Activated B cell treated with CpG ODN at 0.5 μM for 24 hours (primary cell): Measurements from ENCODE around the gene CASZ1. TPM values are rescaled to one million over a fixed set of nuclear protein-coding genes. Genes with fewer than 3 reads are reported as not detected.

ENCODE experiments used
- ATAC-seq: fragments of 200-7000 bp; cut with Tn5 transposase; one replicate; pipeline ENCODE4 v1.10.0; 2021; ENCODE audit warnings: low read depth, mild to moderate bottlenecking, moderate library complexity
- CTCF ChIA-PET: fragments of 350-600 bp; sonication (Branson Sonifier 250); formaldehyde crosslinking; loops from one replicate; lab custom pipeline; 2021; ENCODE audit warnings: antibody characterized with exemption; lab: Charles Lee
- POLR2A ChIA-PET: fragments of 350-600 bp; sonication (Branson Sonifier 250); formaldehyde crosslinking; loops from one replicate; lab custom pipeline; 2021; ENCODE audit warnings: antibody characterized with exemption; lab: Charles Lee
- DNase-seq: peaks from one replicate; pipeline ENCODE4 v3.0.0; 2022
- H3K27ac Mint-ChIP-seq: one replicate; pipeline ENCODE4 v1.8.0; 2020; ENCODE audit warnings: mixed read lengths
- H3K27me3 Mint-ChIP-seq: one replicate; pipeline ENCODE4 v1.8.0; 2021; ENCODE audit warnings: mixed read lengths
- H3K36me3 Mint-ChIP-seq: one replicate; pipeline ENCODE4 v1.8.0; 2021; ENCODE audit warnings: low read depth, mixed read lengths
- H3K4me1 Mint-ChIP-seq: one replicate; pipeline ENCODE4 v1.8.0; 2021; ENCODE audit warnings: mixed read lengths
- H3K4me3 Mint-ChIP-seq: one replicate; pipeline ENCODE4 v1.8.0; 2020; ENCODE audit warnings: mild to moderate bottlenecking, mixed read lengths
- H3K9me3 Mint-ChIP-seq: one replicate; pipeline ENCODE4 v1.8.0; 2020; ENCODE audit warnings: mixed read lengths
- intact Hi-C: fragments of 100-400 bp; cut with micrococcal nuclease; formaldehyde crosslinking; loops from one replicate; pipeline ENCODE4 v1.15.1; 2024
- total RNA-seq: library from RNA; stranded (reverse); gene quantifications from 2 replicates; pipeline ENCODE4 v1.2.3, GENCODE V29; 2022
- TF ChIP-seq, protein P1 (sequence below): fragments of 200-600 bp; IDR thresholded peaks from one replicate; pipeline ENCODE4 v1.8.0; 2022; ENCODE audit warnings: antibody characterized with exemption, mild to moderate bottlenecking

Gene CASZ1
- total RNA-seq, 1 donor from 2014 or later = 35.6 TPM

DNA sequence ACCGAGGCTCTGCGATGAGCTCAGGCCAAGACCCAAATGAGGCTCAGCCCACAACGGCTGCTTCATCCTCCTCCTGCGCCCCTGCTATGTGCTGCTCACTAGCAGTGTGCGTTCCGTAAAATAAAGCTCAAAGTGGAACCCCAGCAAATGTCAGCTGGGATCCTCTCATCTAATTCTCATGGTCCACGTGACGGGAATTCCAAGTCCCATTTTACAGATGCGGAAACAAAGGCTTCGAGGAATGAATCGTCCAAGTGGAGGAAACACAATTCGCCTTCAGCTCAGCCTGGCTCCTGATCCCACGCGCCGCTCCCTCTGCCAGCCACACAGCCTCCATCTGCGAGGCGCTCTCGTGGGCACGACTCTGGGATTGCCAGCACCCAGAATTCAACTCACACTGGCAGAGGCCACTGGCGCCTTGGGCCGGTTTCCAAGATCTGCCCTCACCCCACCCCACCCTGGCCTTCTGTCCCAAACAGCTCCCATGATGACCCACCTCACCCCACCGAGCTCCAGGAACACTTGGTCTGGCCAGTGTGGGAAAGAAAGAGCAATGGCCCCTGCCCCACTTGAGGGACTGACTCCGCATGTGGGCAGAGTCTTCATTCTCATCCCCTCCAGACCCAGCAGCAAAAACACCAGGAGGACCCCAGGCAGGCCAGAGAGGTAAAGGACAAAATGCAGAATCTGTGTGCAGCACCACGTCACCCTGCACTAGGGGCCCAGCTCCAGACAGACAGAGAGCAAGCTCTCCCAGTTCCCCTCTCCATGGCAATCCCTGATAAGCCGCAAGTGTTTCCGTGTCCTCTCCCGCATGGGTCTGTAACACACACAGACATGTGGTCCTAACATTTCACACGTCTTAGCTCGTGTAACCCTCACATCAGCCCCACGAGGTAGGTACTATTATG, 10.5 kb downstream of the CASZ1 start:
- DNase-seq (no peak), ATAC-seq (no peak)
- no peaks in the 10 kb centered on the region for H3K9me3 Mint-ChIP-seq
- no peak overlapping the region for H3K4me3 Mint-ChIP-seq
- no peak overlapping the region for H3K27ac Mint-ChIP-seq
- no peaks in the 10 kb centered on the region for H3K36me3 Mint-ChIP-seq
- CTCF ChIA-PET = no interaction called here
- no peaks in the 10 kb centered on the region for H3K4me1 Mint-ChIP-seq
- intact Hi-C loops = no loop called here
- H3K27me3 Mint-ChIP-seq = peaks cover 22% of the 10 kb centered on the region
- POLR2A ChIA-PET = no interaction called here
- TF ChIP-seq, protein P1, sequence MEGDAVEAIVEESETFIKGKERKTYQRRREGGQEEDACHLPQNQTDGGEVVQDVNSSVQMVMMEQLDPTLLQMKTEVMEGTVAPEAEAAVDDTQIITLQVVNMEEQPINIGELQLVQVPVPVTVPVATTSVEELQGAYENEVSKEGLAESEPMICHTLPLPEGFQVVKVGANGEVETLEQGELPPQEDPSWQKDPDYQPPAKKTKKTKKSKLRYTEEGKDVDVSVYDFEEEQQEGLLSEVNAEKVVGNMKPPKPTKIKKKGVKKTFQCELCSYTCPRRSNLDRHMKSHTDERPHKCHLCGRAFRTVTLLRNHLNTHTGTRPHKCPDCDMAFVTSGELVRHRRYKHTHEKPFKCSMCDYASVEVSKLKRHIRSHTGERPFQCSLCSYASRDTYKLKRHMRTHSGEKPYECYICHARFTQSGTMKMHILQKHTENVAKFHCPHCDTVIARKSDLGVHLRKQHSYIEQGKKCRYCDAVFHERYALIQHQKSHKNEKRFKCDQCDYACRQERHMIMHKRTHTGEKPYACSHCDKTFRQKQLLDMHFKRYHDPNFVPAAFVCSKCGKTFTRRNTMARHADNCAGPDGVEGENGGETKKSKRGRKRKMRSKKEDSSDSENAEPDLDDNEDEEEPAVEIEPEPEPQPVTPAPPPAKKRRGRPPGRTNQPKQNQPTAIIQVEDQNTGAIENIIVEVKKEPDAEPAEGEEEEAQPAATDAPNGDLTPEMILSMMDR = no peak

DNA sequence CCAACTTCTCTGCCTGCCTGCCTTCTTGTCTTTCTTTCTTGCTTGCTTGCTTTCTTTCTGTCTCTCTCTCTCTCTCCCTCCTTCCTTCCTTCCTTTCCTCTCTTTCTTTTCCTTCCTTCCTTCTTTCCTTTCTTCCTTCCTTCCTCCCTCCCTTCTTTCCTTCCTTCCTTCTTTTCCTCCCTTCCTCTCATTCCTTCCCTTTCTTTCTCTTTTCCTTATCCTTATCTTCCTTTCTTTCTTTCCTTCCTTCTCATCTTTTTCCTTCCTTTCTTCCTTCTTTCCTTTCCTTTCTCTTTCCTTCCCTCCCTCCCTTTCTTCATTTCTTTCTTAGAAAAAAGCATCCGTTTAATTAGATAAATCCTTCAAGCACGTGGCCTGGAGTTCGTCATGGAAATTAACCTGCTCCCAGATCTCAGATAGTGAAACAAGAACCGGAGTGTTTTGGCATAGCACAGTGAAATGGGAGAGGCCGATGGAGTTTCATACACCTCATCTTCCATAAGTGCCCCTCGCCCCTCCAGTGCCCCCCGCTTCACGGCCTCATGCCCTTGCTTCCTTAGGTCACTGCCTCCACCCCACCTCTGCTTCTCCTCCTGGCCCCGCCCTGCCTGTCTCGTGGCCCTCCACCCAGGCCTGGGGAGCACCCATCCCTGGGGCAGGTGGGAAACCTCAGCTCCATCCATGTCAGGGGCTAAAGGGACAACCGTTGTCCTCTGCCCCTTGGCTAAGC, 11.3 kb downstream of the CASZ1 start:
- no peaks in the 10 kb centered on the region for H3K9me3 Mint-ChIP-seq
- ATAC-seq (no peak), DNase-seq (no peak)
- H3K4me1 Mint-ChIP-seq = no peaks in the 10 kb centered on the region
- CTCF ChIA-PET = no interaction called here
- TF ChIP-seq, protein P1 = no peak
- H3K4me3 Mint-ChIP-seq = no peak overlapping the region
- no peak overlapping the region for H3K27ac Mint-ChIP-seq
- intact Hi-C loops = no loop called here
- POLR2A ChIA-PET = no interaction called here
- H3K27me3 Mint-ChIP-seq = peaks cover 22% of the 10 kb centered on the region
- H3K36me3 Mint-ChIP-seq = no peaks in the 10 kb centered on the region

GRCh38 chr1:10782491-10783244, 13.8 kb downstream of the CASZ1 start:
- intact Hi-C loops = no loop called here
- POLR2A ChIA-PET = no interaction called here
- Mint-ChIP-seq H3K9me3 (no peaks in the 10 kb centered on the region), H3K4me3 (no peak overlapping the region), H3K4me1 (no peaks in the 10 kb centered on the region), H3K27ac (no peak overlapping the region), H3K36me3 (no peaks in the 10 kb centered on the region), H3K27me3 (peaks cover 18% of the 10 kb centered on the region)
- DNase-seq (no peak), ATAC-seq (no peak)
- TF ChIP-seq, protein P1 = no peak
- CTCF ChIA-PET = no interaction called here

- DNase-seq (no peak), ATAC-seq (no peak)
- Mint-ChIP-seq H3K27ac (no peak overlapping the region), H3K27me3 (peaks cover 8% of the 10 kb centered on the region), H3K9me3 (no peaks in the 10 kb centered on the region), H3K4me1 (no peaks in the 10 kb centered on the region), H3K4me3 (no peak overlapping the region), H3K36me3 (no peaks in the 10 kb centered on the region)
- CTCF ChIA-PET = no interaction called here
- POLR2A ChIA-PET = no interaction called here
- intact Hi-C loops = no loop called here
- TF ChIP-seq, protein P1 = no peak
Observed at GRCh38 chr1:10781137-10781536, 15.3 kb downstream of the CASZ1 start.

DNA sequence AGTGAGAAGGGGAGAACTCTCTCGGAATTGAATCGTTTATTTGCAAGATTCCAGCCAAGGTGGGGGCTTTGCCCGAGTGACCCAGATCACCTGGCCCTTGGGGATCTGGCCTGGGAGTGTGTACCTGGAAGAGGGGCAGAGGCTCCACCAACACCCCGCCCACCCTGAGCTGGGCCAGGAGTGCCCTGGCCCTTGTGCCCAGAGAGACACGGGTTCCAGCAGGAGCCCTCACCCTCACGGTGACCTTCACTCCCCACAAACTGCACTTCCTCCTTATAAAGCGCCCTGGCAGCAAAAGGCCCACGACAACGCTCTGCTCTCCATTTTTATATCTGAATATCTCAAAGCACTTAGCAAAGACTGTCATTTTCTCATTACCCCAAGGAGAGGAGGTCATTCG, 16.6 kb downstream of the CASZ1 start:
- Mint-ChIP-seq H3K36me3 (no peaks in the 10 kb centered on the region), H3K27me3 (peaks cover 7% of the 10 kb centered on the region), H3K4me3 (no peak overlapping the region), H3K27ac (no peak overlapping the region), H3K4me1 (no peaks in the 10 kb centered on the region), H3K9me3 (no peaks in the 10 kb centered on the region)
- TF ChIP-seq, protein P1 = no peak
- CTCF ChIA-PET = no interaction called here
- ATAC-seq (no peak), DNase-seq (no peak)
- intact Hi-C loops = no loop called here
- POLR2A ChIA-PET = no interaction called here
